ENCODE results near the gene IPO4. TPM values are rescaled to one million over a fixed set of nuclear protein-coding genes. Genes with fewer than 3 reads are reported as not detected.

The IPO4 gene
- total RNA-seq, 4 donors from 2014 or later = 35.7 to 73.2 (median 55.4) TPM

DNA sequence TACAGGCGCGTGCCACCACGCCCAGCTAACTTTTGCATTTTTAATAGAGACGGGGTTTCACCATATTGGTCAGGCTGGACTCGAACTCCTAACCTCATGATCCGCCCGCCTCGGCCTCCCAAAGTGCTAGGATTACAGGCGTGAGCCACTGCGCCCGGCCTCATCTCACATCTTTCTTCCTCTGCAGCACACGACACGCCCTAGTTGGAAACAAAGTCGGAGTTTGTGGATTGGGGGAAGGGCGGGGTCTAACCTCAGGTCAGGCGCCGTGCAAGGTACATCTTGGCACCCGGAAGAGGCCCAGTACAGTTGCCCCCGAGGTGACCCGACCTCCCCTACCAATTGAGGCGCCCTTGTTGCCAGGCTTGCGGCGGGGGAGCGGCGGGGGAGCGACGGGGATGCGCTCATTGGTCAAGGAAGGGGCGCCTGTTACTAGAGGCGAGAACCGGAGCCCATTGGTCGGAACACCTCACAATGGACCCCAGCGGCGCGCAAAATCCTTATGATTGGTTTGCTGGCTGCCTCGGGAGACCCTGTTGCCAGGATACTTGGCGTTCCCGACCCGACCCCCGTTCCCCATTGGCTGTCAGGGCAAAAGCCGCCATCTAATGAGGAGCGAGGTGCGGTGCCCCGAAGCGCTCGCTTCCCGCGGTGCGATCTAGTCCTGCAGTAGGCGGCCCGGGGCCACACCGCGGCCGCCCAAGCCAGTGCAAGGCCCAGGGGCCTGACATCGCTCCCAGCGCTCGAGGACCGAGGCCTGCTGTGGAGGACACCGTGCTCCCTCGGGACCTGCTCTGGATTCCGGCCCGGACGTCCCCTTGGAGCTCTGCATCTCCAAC lies 17.0 kb downstream of the IPO4 start, which contains the start of gene REC8:
TSS of gene REC8 (plus strand) at position 659 of the 839 bp plus-strand sequence. CDS start 473 bp downstream, outside the sequence.
- peak in 1 of 2 donors; percentile 44 for ATAC-seq
- in situ Hi-C loops (cut with MboI; ENCODE audit: low sequenced_read_pairs in 4 of 4) = no loop called here

DNA sequence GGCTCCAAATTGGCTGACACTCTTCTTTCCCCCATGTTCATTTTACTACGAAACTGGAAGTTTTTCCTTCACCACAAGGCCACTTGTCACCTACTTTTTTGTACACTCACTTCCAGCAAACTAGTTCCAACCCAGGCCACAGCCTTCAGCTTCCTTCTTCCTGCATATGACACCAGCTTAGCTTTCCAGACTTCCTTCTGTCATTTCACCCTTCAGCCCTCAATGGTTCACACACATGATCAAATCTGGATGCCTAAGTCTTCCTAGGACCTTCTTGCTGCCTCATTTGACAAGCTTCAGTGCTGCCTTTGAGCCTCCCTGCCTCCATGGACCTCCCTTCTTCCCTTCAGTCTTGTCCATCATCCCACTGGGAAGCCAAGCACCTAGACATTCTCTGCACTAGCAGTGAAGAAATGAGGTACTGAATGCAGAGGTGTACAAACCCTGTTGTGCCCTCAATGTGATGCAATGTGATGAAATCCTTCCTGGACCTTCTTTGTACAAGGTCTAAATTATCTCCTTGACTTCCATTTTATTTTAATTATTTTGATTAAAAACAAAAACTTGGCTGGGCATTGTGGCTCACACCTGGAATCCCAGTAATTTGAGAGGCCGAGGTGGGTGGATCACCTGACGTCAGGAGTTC lies 21.0 kb downstream of the IPO4 start:
- in situ Hi-C loops (cut with MboI; ENCODE audit: low sequenced_read_pairs in 4 of 4) = no loop called here
- DNase-seq (no peak), ATAC-seq (no peak)
- Histone ChIP-seq H3K4me3 (no peak overlapping the region), H3K9me3 (no peaks in the 10 kb centered on the region), H3K27ac (no peak overlapping the region), H3K27me3 (peaks cover 9 to 21% (median 14%) of the 10 kb centered on the region in 3 donors), H3K36me3 (peaks cover 0 to 38% of the 10 kb centered on the region in 2 donors), H3K4me1 (peaks cover 13% of the 10 kb centered on the region in 2 donors)
- intact Hi-C loops (cut with DNase I; ENCODE audit: low total_unique reads) = loop anchor here (10.0 kb wide), 1 partner anchor 127 kb away; the partner anchor contains the start of genes DHRS1 and NOP9
- no peak for TF ChIP-seq POLR2A (IDR thresholded peaks at IDR 0.05)

More for the DNA sequence above, 17.0 kb downstream of the IPO4 start, which contains the start of gene REC8:
- Histone ChIP-seq H3K36me3 (no peaks in the 10 kb centered on the region), H3K4me3 (peak within 1 kb of the TSS in 1 of 4 donors; percentile 21), H3K27me3 (peaks cover 9 to 21% (median 15%) of the 10 kb centered on the region in 3 donors), H3K9me3 (no peaks in the 10 kb centered on the region), H3K27ac (no peak within 1 kb of the TSS), H3K4me1 (peaks cover 4 to 5% of the 10 kb centered on the region in 2 donors)
- intact Hi-C loops (cut with DNase I; ENCODE audit: low total_unique reads) = no loop called here
- no peak for TF ChIP-seq POLR2A (IDR thresholded peaks at IDR 0.05)
- TF ChIP-seq, protein P1, sequence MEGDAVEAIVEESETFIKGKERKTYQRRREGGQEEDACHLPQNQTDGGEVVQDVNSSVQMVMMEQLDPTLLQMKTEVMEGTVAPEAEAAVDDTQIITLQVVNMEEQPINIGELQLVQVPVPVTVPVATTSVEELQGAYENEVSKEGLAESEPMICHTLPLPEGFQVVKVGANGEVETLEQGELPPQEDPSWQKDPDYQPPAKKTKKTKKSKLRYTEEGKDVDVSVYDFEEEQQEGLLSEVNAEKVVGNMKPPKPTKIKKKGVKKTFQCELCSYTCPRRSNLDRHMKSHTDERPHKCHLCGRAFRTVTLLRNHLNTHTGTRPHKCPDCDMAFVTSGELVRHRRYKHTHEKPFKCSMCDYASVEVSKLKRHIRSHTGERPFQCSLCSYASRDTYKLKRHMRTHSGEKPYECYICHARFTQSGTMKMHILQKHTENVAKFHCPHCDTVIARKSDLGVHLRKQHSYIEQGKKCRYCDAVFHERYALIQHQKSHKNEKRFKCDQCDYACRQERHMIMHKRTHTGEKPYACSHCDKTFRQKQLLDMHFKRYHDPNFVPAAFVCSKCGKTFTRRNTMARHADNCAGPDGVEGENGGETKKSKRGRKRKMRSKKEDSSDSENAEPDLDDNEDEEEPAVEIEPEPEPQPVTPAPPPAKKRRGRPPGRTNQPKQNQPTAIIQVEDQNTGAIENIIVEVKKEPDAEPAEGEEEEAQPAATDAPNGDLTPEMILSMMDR (IDR thresholded peaks at IDR 0.05 in 4 of 5, conservative IDR thresholded peaks at IDR 0.05 in 1 of 5) = no peak
- DNase-seq = peak in 1 of 2 donors; percentile 32

DNA sequence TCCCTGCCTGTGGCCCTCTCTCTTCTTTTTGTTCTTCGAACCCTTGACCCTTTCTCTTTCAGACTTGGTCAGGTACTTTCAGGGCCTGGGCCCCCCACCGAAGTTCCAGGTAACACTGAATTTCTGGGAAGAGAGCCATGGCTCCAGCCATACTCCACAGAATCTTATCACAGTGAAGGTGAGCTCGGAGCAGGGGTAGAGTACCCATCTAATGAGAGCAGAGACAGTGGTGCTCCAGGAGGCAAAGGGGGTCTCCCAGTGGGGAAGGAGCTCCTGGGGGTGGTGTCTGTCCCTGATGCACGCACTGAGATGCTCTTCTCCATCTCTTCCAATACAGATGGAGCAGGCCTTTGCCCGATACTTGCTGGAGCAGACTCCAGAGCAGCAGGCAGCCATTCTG lies 22.8 kb downstream of the IPO4 start:
- Histone ChIP-seq H3K9me3 (no peaks in the 10 kb centered on the region), H3K27ac (no peak overlapping the region), H3K36me3 (peaks cover 0 to 41% of the 10 kb centered on the region in 2 donors), H3K4me3 (no peak overlapping the region), H3K27me3 (peaks cover 0 to 7% (median 2%) of the 10 kb centered on the region in 3 donors), H3K4me1 (peaks cover 23 to 26% of the 10 kb centered on the region in 2 donors)
- intact Hi-C loops (cut with DNase I; ENCODE audit: low total_unique reads) (loop anchor here (10.0 kb wide), 1 partner anchor 129 kb away; the partner anchor contains the start of genes DHRS1 and NOP9), in situ Hi-C loops (cut with MboI; ENCODE audit: low sequenced_read_pairs in 4 of 4) (no loop called here)
- DNase-seq (no peak), ATAC-seq (no peak)
- TF ChIP-seq, protein P1 (IDR thresholded peaks at IDR 0.05 in 4 of 5, conservative IDR thresholded peaks at IDR 0.05 in 1 of 5) = no peak
- no peak for TF ChIP-seq POLR2A (IDR thresholded peaks at IDR 0.05)

DNA sequence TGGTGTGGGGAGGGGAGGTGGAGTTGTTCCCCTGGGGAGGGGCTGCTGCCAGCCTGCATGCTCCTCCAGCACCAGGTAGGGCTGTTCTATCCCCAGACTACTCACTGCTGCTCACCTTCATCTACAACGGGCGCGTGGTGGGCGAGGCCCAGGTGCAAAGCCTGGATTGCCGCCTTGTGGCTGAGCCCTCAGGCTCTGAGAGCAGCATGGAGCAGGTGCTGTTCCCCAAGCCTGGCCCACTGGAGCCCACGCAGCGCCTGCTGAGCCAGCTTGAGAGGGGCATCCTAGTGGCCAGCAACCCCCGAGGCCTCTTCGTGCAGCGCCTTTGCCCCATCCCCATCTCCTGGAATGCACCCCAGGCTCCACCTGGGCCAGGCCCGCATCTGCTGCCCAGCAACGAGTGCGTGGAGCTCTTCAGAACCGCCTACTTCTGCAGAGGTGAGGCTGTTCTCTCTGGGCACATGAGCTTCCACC lies 24.1 kb downstream of the IPO4 start:
- H3K4me3 ChIP-seq = no peak overlapping the region
- ATAC-seq (no peak), DNase-seq (no peak)
- no peak for TF ChIP-seq POLR2A (IDR thresholded peaks at IDR 0.05)
- intact Hi-C loops (cut with DNase I; ENCODE audit: low total_unique reads) (loop anchor here (10.0 kb wide), 1 partner anchor 130 kb away; the partner anchor contains the start of genes DHRS1 and NOP9), in situ Hi-C loops (cut with MboI; ENCODE audit: low sequenced_read_pairs in 4 of 4) (loop anchor here in 1 of 4 donors (5.0 kb wide), 1 partner anchor 107 kb away; no protein-coding TSS in a partner anchor)
- no peaks in the 10 kb centered on the region for H3K9me3 ChIP-seq
- peaks cover 0 to 2% (median 0%) of the 10 kb centered on the region in 3 donors for H3K27me3 ChIP-seq
- H3K36me3 ChIP-seq = peaks cover 0 to 52% of the 10 kb centered on the region in 2 donors
- peaks cover 23 to 30% of the 10 kb centered on the region in 2 donors for H3K4me1 ChIP-seq
- no peak overlapping the region for H3K27ac ChIP-seq

DNA sequence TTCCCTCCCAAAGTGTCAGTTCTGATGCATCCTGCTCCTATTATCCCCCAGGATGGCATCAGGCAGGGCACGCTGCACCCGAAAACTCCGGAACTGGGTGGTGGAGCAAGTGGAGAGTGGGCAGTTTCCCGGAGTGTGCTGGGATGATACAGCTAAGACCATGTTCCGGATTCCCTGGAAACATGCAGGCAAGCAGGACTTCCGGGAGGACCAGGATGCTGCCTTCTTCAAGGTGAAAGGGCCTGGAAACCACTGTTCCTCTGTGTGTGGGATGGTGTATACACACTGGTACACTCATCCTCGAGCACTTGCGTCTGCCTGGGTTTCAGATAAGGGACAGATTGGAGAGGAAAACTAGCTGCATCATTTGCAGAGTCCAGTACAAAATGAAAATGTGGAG lies 26.5 kb downstream of the IPO4 start:
- peak overlapping the region; percentile 85 to 90 (median 89) for H3K27ac ChIP-seq
- no peak for TF ChIP-seq POLR2A (IDR thresholded peaks at IDR 0.05)
- TF ChIP-seq, protein P1 (IDR thresholded peaks at IDR 0.05 in 4 of 5, conservative IDR thresholded peaks at IDR 0.05 in 1 of 5) = no peak
- peak overlapping the region; percentile 63 to 70 (median 66) for H3K4me3 ChIP-seq
- H3K9me3 ChIP-seq = no peaks in the 10 kb centered on the region
- peaks cover 23 to 30% of the 10 kb centered on the region in 2 donors for H3K4me1 ChIP-seq
- H3K36me3 ChIP-seq = peaks cover 0 to 68% of the 10 kb centered on the region in 2 donors
- DNase-seq (no peak), ATAC-seq (no peak)
- in situ Hi-C loops (cut with MboI; ENCODE audit: low sequenced_read_pairs in 4 of 4) (loop anchor here in 1 of 4 donors (5.0 kb wide), 1 partner anchor 105 kb away; no protein-coding TSS in a partner anchor), intact Hi-C loops (cut with DNase I; ENCODE audit: low total_unique reads) (loop anchor here (10.0 kb wide), 1 partner anchor 133 kb away; the partner anchor contains the start of genes DHRS1 and NOP9)
- no peaks in the 10 kb centered on the region for H3K27me3 ChIP-seq
